A549 (cell line): ENCODE results near the gene SATB2. TPM values are rescaled to one million over a fixed set of nuclear protein-coding genes. Genes with fewer than 3 reads are reported as not detected.

Experiments
- ATAC-seq, 2 experiments: fragments of 200-7000 bp in 1 of 2; fragments of >200 bp in 1 of 2; cut with Nextera tagmentation in 1 of 2; cut with Tn5 transposase in 1 of 2; 3 replicates each; pipeline versions ENCODE4 v1.8.0 to v1.9.1; 2018 to 2020; ENCODE audit warnings: mild to moderate bottlenecking in 1 of 2, moderate library complexity in 1 of 2
- CTCF ChIA-PET: fragments of 300-600 bp; sonication (Branson Sonifier 250); formaldehyde crosslinking; extraction: SDS; loops from one replicate; lab custom pipeline; 2021; ENCODE audit warnings: antibody characterized with exemption, inconsistent platforms; lab: Yijun Ruan, JAX
- POLR2A ChIA-PET: fragments of 350-600 bp; formaldehyde crosslinking; extraction: SDS; loops from one replicate; lab custom pipeline; 2021; ENCODE audit warnings: antibody characterized with exemption, inconsistent platforms; lab: Yijun Ruan, JAX
- DNase-seq, 2 experiments: peaks; one replicate each; pipeline versions ENCODE4 v3.0.0 to v3.0.0-alpha.2; 2011 to 2016; ENCODE audit warnings: low read depth in 1 of 2, low spot score in 1 of 2
- FAIRE-seq: peaks from 2 replicates; lab custom pipeline; 2011; peaks lifted over from hg19 to GRCh38; lab: Jason Lieb, UNC
- H3K27ac ChIP-seq, 2 experiments: fragments of >200 bp; sonication (Bioruptor Twin); formaldehyde crosslinking; 3 replicates each; pipeline ENCODE4 v1.5.1; 2016 to 2017
- H3K4me1 ChIP-seq: fragments of >200 bp; sonication (Bioruptor Twin); formaldehyde crosslinking; 3 replicates; pipeline ENCODE4 v1.6.1; 2016
- H3K4me2 ChIP-seq: fragments of >200 bp; sonication (Bioruptor Twin); formaldehyde crosslinking; 3 replicates; pipeline ENCODE4 v1.6.1; 2016
- H3K4me3 ChIP-seq: fragments of >200 bp; sonication (Bioruptor Twin); formaldehyde crosslinking; 3 replicates; pipeline ENCODE4 v1.5.1; 2016
- H3K9me3 ChIP-seq: fragments of >200 bp; sonication (Bioruptor Twin); formaldehyde crosslinking; 3 replicates; pipeline ENCODE4 v1.6.1; 2016
- BCL3 ChIP-seq: fragments of >200 bp; sonication (Bioruptor Twin); formaldehyde crosslinking; IDR thresholded peaks from 3 replicates; pipeline ENCODE4 v1.6.1; 2016
- BHLHE40 ChIP-seq: IDR thresholded peaks from 2 replicates; pipeline ENCODE4 v1.6.1; 2012; ENCODE audit warnings: low read depth, low read length, inconsistent platforms
- CEBPB ChIP-seq, 2 experiments: fragments of >200 bp in 1 of 2; sonication (Bioruptor Twin) in 1 of 2; formaldehyde crosslinking in 1 of 2; IDR thresholded peaks; 2 replicates each; pipeline ENCODE4 v1.6.1; 2012 to 2016
- FOSB ChIP-seq: fragments of 250-450 bp; sonication (Bioruptor Pico); IDR thresholded peaks from 2 replicates; pipeline ENCODE4 v1.5.0; 2020; ENCODE audit warnings: mild to moderate bottlenecking, moderate library complexity
- FOSL2 ChIP-seq, 2 experiments: fragments of 450-650 bp in 1 of 2; fragments of >200 bp in 1 of 2; sonication (Bioruptor Twin) in 1 of 2; formaldehyde crosslinking; IDR thresholded peaks; 2 replicates each; pipeline versions ENCODE4 v1.5.0 to v1.6.1; 2016 to 2020; ENCODE audit warnings: mild to moderate bottlenecking in 1 of 2, moderate library complexity in 1 of 2
- FOXS1 ChIP-seq: fragments of 250-450 bp; sonication (Bioruptor Pico); IDR thresholded peaks from 2 replicates; pipeline ENCODE4 v1.5.0; 2020; ENCODE audit warnings: mild to moderate bottlenecking, moderate library complexity
- HDAC2 ChIP-seq: fragments of 200-600 bp; sonication (generic); IDR thresholded peaks from 2 replicates; pipeline ENCODE4 v1.6.1; 2016
- HEYL ChIP-seq: fragments of 250-450 bp; sonication (Bioruptor Pico); IDR thresholded peaks from 2 replicates; pipeline ENCODE4 v1.8.0; 2021; ENCODE audit warnings: mild to moderate bottlenecking, moderate library complexity
- HOXB13 ChIP-seq: fragments of 250-450 bp; sonication (Bioruptor Pico); IDR thresholded peaks from 2 replicates; pipeline ENCODE4 v1.5.0; 2020; ENCODE audit warnings: low read depth, mild to moderate bottlenecking, moderate library complexity
- JUN ChIP-seq, 2 experiments: fragments of >200 bp; sonication (Bioruptor Twin); formaldehyde crosslinking; IDR thresholded peaks; 2 replicates in 1 of 2; 3 replicates in 1 of 2; pipeline ENCODE4 v1.6.1; 2016 to 2017
- JUNB ChIP-seq: fragments of >200 bp; sonication (Bioruptor Twin); formaldehyde crosslinking; IDR thresholded peaks from 2 replicates; pipeline ENCODE4 v1.6.1; 2016
- MAFK ChIP-seq: fragments of 450-650 bp; IDR thresholded peaks from 2 replicates; pipeline ENCODE4 v1.6.1; 2014; ENCODE audit not compliant: partially characterized antibody
- MAZ ChIP-seq: fragments of 150-350 bp; IDR thresholded peaks from 2 replicates; pipeline ENCODE4 v1.6.1; 2014; ENCODE audit warnings: antibody characterized with exemption, low read depth, low read length, borderline replicate concordance
- NPAS2 ChIP-seq: fragments of 250-450 bp; sonication (Bioruptor Pico); IDR thresholded peaks from 2 replicates; pipeline ENCODE4 v1.8.0; 2022; ENCODE audit warnings: mild to moderate bottlenecking, moderate library complexity, borderline replicate concordance
- NR3C1 ChIP-seq: fragments of >200 bp; sonication (Bioruptor Twin); formaldehyde crosslinking; IDR thresholded peaks from 3 replicates; pipeline ENCODE4 v1.6.1; 2017
- PBX3 ChIP-seq: IDR thresholded peaks from 2 replicates; pipeline ENCODE4 v1.6.1; 2012
- PHF8 ChIP-seq: fragments of 200-600 bp; sonication (generic); IDR thresholded peaks from 2 replicates; pipeline ENCODE4 v1.6.1; 2016; ENCODE audit warnings: low read depth, mild to moderate bottlenecking, antibody characterized with exemption, moderate library complexity, borderline replicate concordance
- POLR2AphosphoS2 ChIP-seq: conservative IDR thresholded peaks from 2 replicates; pipeline ENCODE4 v1.6.1; 2012; ENCODE audit warnings: low read length, improper control_type of control experiment, inconsistent platforms
- RAD21 ChIP-seq, 2 experiments: fragments of >200 bp in 1 of 2; sonication (Bioruptor Twin) in 1 of 2; formaldehyde crosslinking in 1 of 2; IDR thresholded peaks in 1 of 2; conservative IDR thresholded peaks in 1 of 2; 2 replicates in 1 of 2; 3 replicates in 1 of 2; pipeline ENCODE4 v1.6.1; 2012 to 2018; ENCODE audit warnings: inconsistent platforms in 1 of 2
- RNF2 ChIP-seq: fragments of 200-600 bp; sonication (generic); IDR thresholded peaks from 2 replicates; pipeline ENCODE4 v1.6.1; 2016; ENCODE audit warnings: low read depth, mild to moderate bottlenecking, antibody characterized with exemption, moderate library complexity, borderline replicate concordance
- SREBF2 ChIP-seq: fragments of 450-650 bp; IDR thresholded peaks from 2 replicates; pipeline ENCODE4 v1.6.1; 2014; ENCODE audit warnings: mild to moderate bottlenecking, moderate library complexity
- ZC3H11A ChIP-seq: fragments of 450-650 bp; IDR thresholded peaks from 2 replicates; pipeline ENCODE4 v1.6.1; 2014; ENCODE audit warnings: antibody characterized with exemption, mild to moderate bottlenecking
- ZFP36 ChIP-seq: fragments of 450-650 bp; IDR thresholded peaks from 2 replicates; pipeline ENCODE4 v1.6.1; 2014; ENCODE audit warnings: borderline replicate concordance; ENCODE audit not compliant: partially characterized antibody
- ZNF302 ChIP-seq: fragments of 250-450 bp; sonication (Bioruptor Pico); IDR thresholded peaks from 2 replicates; pipeline ENCODE4 v1.9.0; 2021; ENCODE audit warnings: inconsistent platforms, mild to moderate bottlenecking, moderate library complexity
- WGBS: methylation state at CpG from one replicate; pipeline ENCODE4 v1.1.6; 2017; ENCODE audit errors: missing lambda C conversion rate; 5-methylcytosine and 5-hydroxymethylcytosine counted together
- polyA plus RNA-seq, 4 experiments: library from polyadenylated mRNA; depleted of rRNA in 3 of 4; stranded (reverse); fragments of >200 nt; fragmentation: RNase III in 1 of 4; extraction: RNeasy Plus Mini Kit Qiagen cat#74134 plus additional on column Dnase treatment in 1 of 4; gene quantifications; 2 replicates in 3 of 4; 3 replicates in 1 of 4; pipeline ENCODE4 v1.2.3, GENCODE V29; 2011 to 2017
- TF ChIP-seq, protein P1 (sequence below): fragments of 450-650 bp; IDR thresholded peaks from 2 replicates; pipeline ENCODE4 v1.6.1; 2014; ENCODE audit warnings: antibody characterized with exemption
- TF ChIP-seq, protein P2 (sequence below): fragments of 250-450 bp; sonication (Bioruptor Pico); IDR thresholded peaks from 2 replicates; pipeline ENCODE4 v1.5.0; 2021; ENCODE audit warnings: mild to moderate bottlenecking, moderate library complexity, borderline replicate concordance
- TF ChIP-seq, protein P3 (sequence below): IDR thresholded peaks from 2 replicates; pipeline ENCODE4 v1.6.1; 2012
- TF ChIP-seq, protein P4 (sequence below): IDR thresholded peaks from 2 replicates; pipeline ENCODE4 v1.6.1; 2012; ENCODE audit warnings: low read depth, borderline replicate concordance

The SATB2 gene
- polyA plus RNA-seq, 2 of the 4 experiments (the other 2 are of a cell fraction): 1.9 to 3.4 TPM

DNA sequence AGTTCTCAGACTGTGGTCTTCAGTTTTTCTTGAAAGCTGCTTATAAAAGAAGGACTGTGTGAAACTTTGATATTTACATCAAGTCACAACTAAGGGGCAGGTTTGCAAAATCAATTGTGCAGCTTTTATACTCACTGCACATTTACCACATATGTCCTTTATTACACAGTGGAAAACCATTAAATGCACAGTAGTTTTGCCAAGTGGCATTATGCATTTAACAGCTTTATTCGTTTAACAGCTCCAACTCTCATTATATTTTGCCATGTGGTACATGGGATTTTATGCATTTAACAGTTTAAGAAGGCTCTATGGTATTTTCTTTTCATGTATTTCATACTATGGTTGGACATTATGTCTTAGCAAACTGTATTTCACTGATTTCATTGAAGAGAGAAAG, 135.6 kb downstream of the SATB2 start:
- POLR2A ChIA-PET: no interaction called here
- H3K4me1 ChIP-seq: no peaks in the 10 kb centered on the region
- TF ChIP-seq FOSB (CRISPR knock-in tag) (no peak), NR3C1 (no peak), FOSL2 (IDR thresholded peaks at IDR 0.05) (no peak), FOSL2 (CRISPR knock-in tag; IDR thresholded peaks at IDR 0.05) (no peak), JUNB (no peak), SREBF2 (no peak), HEYL (no peak), PHF8 (no peak), RAD21 (conservative IDR thresholded peaks at IDR 0.05 in 1 of 2, IDR thresholded peaks at IDR 0.05 in 1 of 2) (no peak), BCL3 (no peak), JUN (IDR thresholded peaks at IDR 0.05) (no peak), CEBPB (IDR thresholded peaks at IDR 0.05) (no peak), ZFP36 (no peak), FOXS1 (no peak), PBX3 (no peak), MAZ (no peak)
- TF ChIP-seq, protein P1, sequence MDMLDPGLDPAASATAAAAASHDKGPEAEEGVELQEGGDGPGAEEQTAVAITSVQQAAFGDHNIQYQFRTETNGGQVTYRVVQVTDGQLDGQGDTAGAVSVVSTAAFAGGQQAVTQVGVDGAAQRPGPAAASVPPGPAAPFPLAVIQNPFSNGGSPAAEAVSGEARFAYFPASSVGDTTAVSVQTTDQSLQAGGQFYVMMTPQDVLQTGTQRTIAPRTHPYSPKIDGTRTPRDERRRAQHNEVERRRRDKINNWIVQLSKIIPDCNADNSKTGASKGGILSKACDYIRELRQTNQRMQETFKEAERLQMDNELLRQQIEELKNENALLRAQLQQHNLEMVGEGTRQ: no peak
- no peak overlapping the region for H3K27ac ChIP-seq
- DNase-seq (no peak), FAIRE-seq (no peak), ATAC-seq (no peak)
- CTCF ChIA-PET: no interaction called here
- H3K9me3 ChIP-seq: no peaks in the 10 kb centered on the region
- no peak overlapping the region for H3K4me3 ChIP-seq
- H3K4me2 ChIP-seq: no peak overlapping the region
- 23% methylated on average over 1 of the region's 1 CpG for WGBS

- ATAC-seq (no peak), FAIRE-seq (no peak), DNase-seq (no peak)
- no peak overlapping the region for H3K4me3 ChIP-seq
- POLR2A ChIA-PET: no interaction called here
- 92% methylated on average over 5 of the region's 5 CpGs for WGBS
- H3K4me1 ChIP-seq: no peaks in the 10 kb centered on the region
- CTCF ChIA-PET: no interaction called here
- H3K9me3 ChIP-seq: no peaks in the 10 kb centered on the region
- TF ChIP-seq SREBF2: no peak
- no peak for TF ChIP-seq MAZ
- TF ChIP-seq ZNF302 (CRISPR knock-in tag): no peak
- TF ChIP-seq, protein P2, sequence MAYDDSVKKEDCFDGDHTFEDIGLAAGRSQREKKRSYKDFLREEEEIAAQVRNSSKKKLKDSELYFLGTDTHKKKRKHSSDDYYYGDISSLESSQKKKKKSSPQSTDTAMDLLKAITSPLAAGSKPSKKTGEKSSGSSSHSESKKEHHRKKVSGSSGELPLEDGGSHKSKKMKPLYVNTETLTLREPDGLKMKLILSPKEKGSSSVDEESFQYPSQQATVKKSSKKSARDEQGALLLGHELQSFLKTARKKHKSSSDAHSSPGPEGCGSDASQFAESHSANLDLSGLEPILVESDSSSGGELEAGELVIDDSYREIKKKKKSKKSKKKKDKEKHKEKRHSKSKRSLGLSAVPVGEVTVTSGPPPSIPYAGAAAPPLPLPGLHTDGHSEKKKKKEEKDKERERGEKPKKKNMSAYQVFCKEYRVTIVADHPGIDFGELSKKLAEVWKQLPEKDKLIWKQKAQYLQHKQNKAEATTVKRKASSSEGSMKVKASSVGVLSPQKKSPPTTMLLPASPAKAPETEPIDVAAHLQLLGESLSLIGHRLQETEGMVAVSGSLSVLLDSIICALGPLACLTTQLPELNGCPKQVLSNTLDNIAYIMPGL: no peak
- TF ChIP-seq, protein P3, sequence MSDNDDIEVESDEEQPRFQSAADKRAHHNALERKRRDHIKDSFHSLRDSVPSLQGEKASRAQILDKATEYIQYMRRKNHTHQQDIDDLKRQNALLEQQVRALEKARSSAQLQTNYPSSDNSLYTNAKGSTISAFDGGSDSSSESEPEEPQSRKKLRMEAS: no peak
- TF ChIP-seq, protein P1: no peak
- TF ChIP-seq MAFK: no peak
- no peak for TF ChIP-seq CEBPB (IDR thresholded peaks at IDR 0.05)
- TF ChIP-seq, protein P4, sequence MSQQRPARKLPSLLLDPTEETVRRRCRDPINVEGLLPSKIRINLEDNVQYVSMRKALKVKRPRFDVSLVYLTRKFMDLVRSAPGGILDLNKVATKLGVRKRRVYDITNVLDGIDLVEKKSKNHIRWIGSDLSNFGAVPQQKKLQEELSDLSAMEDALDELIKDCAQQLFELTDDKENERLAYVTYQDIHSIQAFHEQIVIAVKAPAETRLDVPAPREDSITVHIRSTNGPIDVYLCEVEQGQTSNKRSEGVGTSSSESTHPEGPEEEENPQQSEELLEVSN: no peak
- TF ChIP-seq FOXS1: no peak
- TF ChIP-seq HEYL: no peak
- no peak for TF ChIP-seq HDAC2
- no peak for TF ChIP-seq POLR2AphosphoS2
- no peak for TF ChIP-seq PHF8
- TF ChIP-seq HOXB13 (CRISPR knock-in tag): no peak
- TF ChIP-seq ZC3H11A: no peak
- no peak for TF ChIP-seq RNF2
- TF ChIP-seq BHLHE40: no peak
- TF ChIP-seq NPAS2 (CRISPR knock-in tag): no peak
- H3K4me2 ChIP-seq: no peak overlapping the region
- no peak overlapping the region for H3K27ac ChIP-seq
These were observed 140.1 kb downstream of the SATB2 start for GRCh38 chr2:199317646-199318045.
